Nephron (organoid): ENCODE measurements around the gene TAOK1.
"Not testable (repeated sequence)": the region's sequence is repeated elsewhere in the genome, so short reads cannot be mapped to it uniquely, and the experiment has no call there.

Experiments used
- H3K27ac Mint-ChIP-seq, 3 experiments: 2 replicates each; pipeline ENCODE4 v1.8.0; 2020; ENCODE audit warnings: mixed read lengths in 3 of 3, mild to moderate bottlenecking in 2 of 3, moderate library complexity in 1 of 3
- H3K27me3 Mint-ChIP-seq: 2 replicates; pipeline ENCODE4 v1.8.0; 2021; ENCODE audit warnings: low read depth, mild to moderate bottlenecking, moderate library complexity, mixed read lengths
- H3K36me3 Mint-ChIP-seq: 2 replicates; pipeline ENCODE4 v1.8.0; 2020; ENCODE audit warnings: low read depth, mixed read lengths
- H3K4me1 Mint-ChIP-seq: 2 replicates; pipeline ENCODE4 v1.8.0; 2020; ENCODE audit warnings: mixed read lengths
- H3K4me3 Mint-ChIP-seq, 3 experiments: 2 replicates each; pipeline ENCODE4 v1.8.0; 2020; ENCODE audit warnings: mild to moderate bottlenecking in 3 of 3, mixed read lengths in 3 of 3, moderate library complexity in 2 of 3
- H3K9me3 Mint-ChIP-seq: 2 replicates; pipeline ENCODE4 v1.8.0; 2020; ENCODE audit warnings: mixed read lengths
- CTCF ChIP-seq, 3 experiments: fragments of 200-600 bp; sonication (generic); IDR thresholded peaks; one replicate each; pipeline ENCODE4 v1.5.0; 2021; ENCODE audit warnings: antibody characterized with exemption in 3 of 3; ENCODE audit not compliant: unreplicated experiment in 3 of 3

The TAOK1 gene

GRCh38 chr17:29546830-29547229, 156.7 kb downstream of the TAOK1 start:
- H3K4me3 Mint-ChIP-seq, result no peak overlapping the region
- peaks cover 41% of the 10 kb centered on the region for H3K36me3 Mint-ChIP-seq
- no peaks in the 10 kb centered on the region for H3K27me3 Mint-ChIP-seq
- no peak for TF ChIP-seq CTCF (IDR thresholded peaks at IDR 0.05; ENCODE audit: unreplicated experiment in 3 of 3)
- H3K9me3 Mint-ChIP-seq, result no peaks in the 10 kb centered on the region
- H3K4me1 Mint-ChIP-seq, result peaks cover 24% of the 10 kb centered on the region
- H3K27ac Mint-ChIP-seq, result peak overlapping the region in 1 of 3 experiments; percentile 45

GRCh38 chr17:29549177-29549923, 159.2 kb downstream of the TAOK1 start:
- Mint-ChIP-seq H3K4me3 (no peak overlapping the region), H3K27ac (peak overlapping the region in 2 of 3 experiments; percentile 29), H3K27me3 (no peaks in the 10 kb centered on the region), H3K36me3 (peaks cover 20% of the 10 kb centered on the region), H3K4me1 (peaks cover 24% of the 10 kb centered on the region), H3K9me3 (no peaks in the 10 kb centered on the region)
- TF ChIP-seq CTCF (IDR thresholded peaks at IDR 0.05; ENCODE audit: unreplicated experiment in 3 of 3), result no peak

- H3K27me3 Mint-ChIP-seq, result peaks cover 12% of the 10 kb centered on the region
- H3K4me3 Mint-ChIP-seq, result no peak overlapping the region
- TF ChIP-seq CTCF (IDR thresholded peaks at IDR 0.05; ENCODE audit: unreplicated experiment in 3 of 3), result no peak
- H3K4me1 Mint-ChIP-seq, result peaks cover 6% of the 10 kb centered on the region
- H3K36me3 Mint-ChIP-seq, result no peaks in the 10 kb centered on the region
- peak overlapping the region in 2 of 3 experiments; percentile 26 to 78 for H3K27ac Mint-ChIP-seq
- no peaks in the 10 kb centered on the region for H3K9me3 Mint-ChIP-seq
Measured at GRCh38 chr17:29555840-29556239, 165.7 kb downstream of the TAOK1 start.

GRCh38 chr17:29557085-29557738, 167.0 kb downstream of the TAOK1 start:
- H3K27me3 Mint-ChIP-seq, result peaks cover 23% of the 10 kb centered on the region
- H3K4me3 Mint-ChIP-seq, result no peak overlapping the region
- H3K9me3 Mint-ChIP-seq, result no peaks in the 10 kb centered on the region
- TF ChIP-seq CTCF (IDR thresholded peaks at IDR 0.05; ENCODE audit: unreplicated experiment in 3 of 3), result no peak
- H3K36me3 Mint-ChIP-seq, result no peaks in the 10 kb centered on the region
- H3K27ac Mint-ChIP-seq, result no peak overlapping the region
- H3K4me1 Mint-ChIP-seq, result peaks cover 12% of the 10 kb centered on the region

GRCh38 chr17:29557739-29558116, 167.6 kb downstream of the TAOK1 start:
- no peak overlapping the region for H3K27ac Mint-ChIP-seq
- no peak for TF ChIP-seq CTCF (IDR thresholded peaks at IDR 0.05; ENCODE audit: unreplicated experiment in 3 of 3)
- peaks cover 28% of the 10 kb centered on the region for H3K27me3 Mint-ChIP-seq
- peaks cover 12% of the 10 kb centered on the region for H3K4me1 Mint-ChIP-seq
- no peaks in the 10 kb centered on the region for H3K9me3 Mint-ChIP-seq
- no peak overlapping the region for H3K4me3 Mint-ChIP-seq
- H3K36me3 Mint-ChIP-seq, result no peaks in the 10 kb centered on the region

GRCh38 chr17:29558139-29558538, 168.0 kb downstream of the TAOK1 start:
- not testable (repeated sequence) for H3K9me3 Mint-ChIP-seq, H3K27ac Mint-ChIP-seq, H3K4me3 Mint-ChIP-seq, H3K36me3 Mint-ChIP-seq
- Mint-ChIP-seq H3K4me1 (peaks cover 12% of the 10 kb centered on the region), H3K27me3 (peaks cover 32% of the 10 kb centered on the region)
